Astrocyte of the spinal cord (primary cell): ENCODE results near the gene IQGAP2.

Source experiments
- DNase-seq: peaks from one replicate; pipeline ENCODE4 v3.0.0; 2011; ENCODE audit warnings: low read depth, low spot score
- H3K4me3 ChIP-seq: 2 replicates; pipeline ENCODE4 v1.5.1; 2011; ENCODE audit warnings: low read depth, mild to moderate bottlenecking, low read length, moderate library complexity
- CTCF ChIP-seq: IDR thresholded peaks from 2 replicates; pipeline ENCODE4 v1.5.1; 2012; ENCODE audit warnings: low read depth, mild to moderate bottlenecking, low read length, inconsistent platforms
- in situ Hi-C: cut with HindIII; loops from 2 replicates; pipeline ENCODE4 v1.10.0; 2017; ENCODE audit warnings: low sequenced_read_pairs

Gene IQGAP2

DNA sequence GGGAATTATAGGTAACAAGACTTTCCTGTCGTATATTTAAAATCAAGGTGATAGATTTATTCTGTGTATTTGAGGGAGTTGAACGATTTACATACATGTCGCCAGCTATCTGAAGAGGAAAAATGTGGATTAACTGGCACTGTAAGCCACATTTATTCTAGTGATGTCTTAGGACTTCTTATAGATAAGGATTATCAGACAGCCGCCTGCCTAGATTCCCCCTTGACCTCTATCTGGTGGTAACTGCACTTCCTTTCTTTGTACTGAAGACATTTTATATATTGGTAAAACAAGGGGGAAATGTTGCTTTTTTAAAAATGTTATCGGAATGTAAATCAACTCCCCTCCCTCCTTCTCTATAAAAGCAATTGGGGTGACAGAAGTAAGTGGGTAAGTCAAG is 259.4 kb downstream of the IQGAP2 start:
- no peak overlapping the region for H3K4me3 ChIP-seq
- in situ Hi-C loops: no loop called here
- TF ChIP-seq CTCF: no peak

DNA sequence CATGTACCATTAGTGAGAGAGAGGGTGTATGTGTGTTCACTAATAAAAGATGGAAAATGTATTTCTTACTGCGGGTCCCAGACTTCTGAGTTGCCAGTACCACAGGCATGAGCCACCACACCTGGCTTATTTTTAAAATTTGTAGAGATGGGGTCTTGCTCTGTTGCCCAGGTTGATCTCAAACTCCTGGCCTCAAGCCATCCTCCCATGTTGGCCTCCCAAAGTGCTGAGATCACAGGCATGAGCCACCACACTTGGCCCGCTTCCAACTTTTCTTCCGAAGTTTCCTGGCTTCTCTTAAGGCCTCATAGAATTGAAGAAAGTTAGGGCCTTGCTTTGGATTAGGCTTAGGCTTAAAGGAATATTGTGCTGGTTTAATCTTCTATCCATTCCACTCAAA is 260.5 kb downstream of the IQGAP2 start:
- no peak for DNase-seq
- H3K4me3 ChIP-seq: no peak overlapping the region
- in situ Hi-C loops: no loop called here
- no peak for TF ChIP-seq CTCF

More for the DNA sequence above, 259.4 kb downstream of the IQGAP2 start:
- DNase-seq: no peak

- H3K4me3 ChIP-seq: no peak overlapping the region
- in situ Hi-C loops: no loop called here
- no peak for DNase-seq
- TF ChIP-seq CTCF: no peak
Observed at GRCh38 chr5:76664079-76664478, 261.0 kb downstream of the IQGAP2 start.

DNA sequence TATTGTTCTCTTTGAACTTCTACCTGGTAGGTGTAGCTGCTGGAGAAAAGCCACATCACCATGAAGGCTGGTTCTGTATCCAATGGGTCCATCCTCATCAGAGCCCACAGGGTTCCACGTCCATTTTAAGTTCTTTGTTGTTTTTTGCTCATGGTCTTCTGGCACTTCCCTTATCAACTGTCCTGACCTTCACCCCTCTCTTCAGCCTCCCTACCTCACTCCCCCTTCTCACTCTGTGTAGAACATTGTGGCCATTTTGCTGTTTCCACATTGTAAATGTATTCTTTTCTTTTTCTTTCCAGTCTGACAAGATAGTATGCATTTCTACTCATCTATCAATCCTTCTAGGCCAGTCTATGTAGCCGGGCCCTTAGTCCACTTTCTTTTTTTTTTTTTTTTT is 264.4 kb downstream of the IQGAP2 start:
- in situ Hi-C loops: no loop called here
- DNase-seq: no peak
- no peak overlapping the region for H3K4me3 ChIP-seq
- TF ChIP-seq CTCF: no peak

DNA sequence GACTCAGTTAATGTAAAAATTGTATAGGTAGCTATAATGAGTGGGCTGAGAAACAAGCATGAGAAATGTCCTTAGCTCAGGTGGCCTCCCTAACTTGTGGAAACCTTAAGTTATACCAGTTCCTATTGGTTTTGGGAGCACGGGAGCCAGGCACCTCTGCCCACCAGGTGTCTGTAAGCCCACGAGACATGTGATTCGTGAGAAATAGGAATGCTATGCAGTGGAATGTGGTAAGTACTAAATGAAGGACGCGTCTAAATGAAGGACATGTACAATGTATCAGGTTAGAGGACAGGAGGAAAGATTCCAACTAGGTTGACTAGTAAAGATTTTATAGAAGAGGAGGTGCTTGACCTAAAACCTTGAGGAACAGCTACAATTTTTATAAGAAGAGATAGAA is 266.2 kb downstream of the IQGAP2 start:
- H3K4me3 ChIP-seq: no peak overlapping the region
- no peak for TF ChIP-seq CTCF
- DNase-seq: no peak
- in situ Hi-C loops: no loop called here

DNA sequence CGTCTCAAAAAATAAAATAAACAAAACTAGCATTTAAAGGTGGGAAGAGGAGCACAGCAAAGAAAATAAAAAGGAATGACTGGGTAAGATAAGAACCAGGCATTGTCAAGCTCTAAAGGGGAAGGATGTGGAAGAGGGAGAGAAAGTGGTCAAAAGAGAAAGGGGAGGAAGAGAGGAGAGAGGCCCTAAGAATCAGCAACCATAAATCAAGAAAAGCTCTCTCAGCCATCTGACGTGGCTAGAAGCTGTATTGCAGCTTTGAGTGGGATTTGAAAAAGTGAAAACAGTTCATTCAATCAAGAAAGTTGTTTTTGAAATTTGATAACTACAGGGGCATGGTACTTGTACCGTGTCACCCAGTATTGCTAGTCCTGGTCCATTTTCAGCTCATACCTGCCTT is 267.4 kb downstream of the IQGAP2 start:
- no peak for TF ChIP-seq CTCF
- in situ Hi-C loops: no loop called here
- DNase-seq: no peak
- H3K4me3 ChIP-seq: no peak overlapping the region

DNA sequence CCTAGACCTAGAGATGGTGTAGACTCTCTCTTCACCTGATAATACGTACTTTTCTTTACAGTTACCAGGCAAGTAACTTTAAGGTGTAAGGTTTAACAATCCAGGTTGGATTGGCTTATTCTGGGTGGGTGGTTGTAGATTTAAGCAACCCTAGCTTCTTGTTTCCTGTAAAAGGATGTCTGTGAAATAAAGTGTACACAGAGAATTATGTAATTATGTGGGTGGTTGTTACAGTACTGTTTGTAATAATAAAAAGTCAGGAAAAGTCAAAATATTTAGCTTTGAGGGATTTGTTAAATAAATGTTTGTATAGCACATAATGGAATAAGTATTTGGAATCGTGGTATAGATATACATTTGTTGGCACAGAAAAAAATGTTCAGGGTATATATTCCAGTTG is 269.2 kb downstream of the IQGAP2 start:
- TF ChIP-seq CTCF: no peak
- H3K4me3 ChIP-seq: no peak overlapping the region
- DNase-seq: no peak
- in situ Hi-C loops: no loop called here
